Stimulated activated CD4-positive, alpha-beta T cell treated with anti-CD3 and anti-CD28 coated beads, Interleukin-1b, Interleukin-23, amount 100 ng/mL, for 24 hours (primary cell): ENCODE results near the gene GRIA2.
"Not testable (repeated sequence)": the region's sequence is repeated elsewhere in the genome, so short reads cannot be mapped to it uniquely, and the experiment has no call there.

ENCODE experiments used
- DNase-seq, 4 experiments: peaks; one replicate each; pipeline ENCODE4 v3.0.0-alpha.2; 2020; ENCODE audit warnings: low read depth in 4 of 4, low spot score in 1 of 4

GRIA2 gene

DNA sequence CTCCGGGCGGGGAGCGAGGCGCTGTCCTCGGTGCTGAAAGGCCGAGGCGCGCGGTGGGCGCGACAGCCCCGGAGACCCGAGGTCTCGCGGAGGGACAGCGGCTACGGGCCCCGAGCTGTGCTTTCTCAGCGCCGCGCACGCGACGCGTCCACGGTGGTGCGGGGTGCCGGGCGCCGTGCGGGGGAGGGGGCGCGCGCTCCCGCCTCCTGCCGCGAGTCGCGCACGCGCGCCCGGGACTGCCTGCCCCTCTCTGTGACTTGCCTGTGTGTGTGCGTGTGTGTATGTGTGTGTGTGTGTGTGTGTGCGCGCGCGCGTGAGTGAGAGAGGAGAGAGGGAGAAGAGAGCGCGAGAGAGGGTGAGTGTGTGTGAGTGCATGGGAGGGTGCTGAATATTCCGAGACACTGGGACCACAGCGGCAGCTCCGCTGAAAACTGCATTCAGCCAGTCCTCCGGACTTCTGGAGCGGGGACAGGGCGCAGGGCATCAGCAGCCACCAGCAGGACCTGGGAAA is at the start of gene GRIA2:
Gene GRIA2, plus strand, starts transcription at position 358 of the 511 bp plus-strand sequence. CDS start 315 bp downstream, outside the sequence.
- no peak for DNase-seq

GRCh38 chr4:157172011-157172410 is 48.5 kb upstream of the GRIA2 start:
- no peak for DNase-seq

GRCh38 chr4:157180268-157180667 is 40.3 kb upstream of the GRIA2 start:
- not testable (repeated sequence) for DNase-seq

DNA sequence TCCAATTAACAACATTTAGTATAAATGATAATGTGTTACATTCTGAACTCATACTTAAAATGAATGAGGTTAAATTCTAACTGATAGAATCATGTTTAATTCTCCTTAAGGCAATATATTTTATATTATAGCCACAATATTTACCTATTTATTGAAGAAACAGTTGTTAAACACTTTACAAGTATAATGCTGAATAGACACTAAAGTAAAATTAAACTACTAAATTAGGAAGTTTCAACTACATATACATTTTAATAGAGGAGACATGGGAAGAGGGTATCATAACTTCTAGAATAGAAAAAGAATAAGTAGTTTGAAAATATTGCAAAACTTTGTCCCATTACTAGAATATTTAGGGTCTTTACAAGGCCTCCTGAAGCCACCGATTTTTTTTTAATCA is 36.2 kb upstream of the GRIA2 start:
- DNase-seq = no peak

- DNase-seq = no peak
Measured at GRCh38 chr4:157185363-157185762, 35.2 kb upstream of the GRIA2 start.

GRCh38 chr4:157195374-157195773 is 25.2 kb upstream of the GRIA2 start:
- DNase-seq = no peak

DNA sequence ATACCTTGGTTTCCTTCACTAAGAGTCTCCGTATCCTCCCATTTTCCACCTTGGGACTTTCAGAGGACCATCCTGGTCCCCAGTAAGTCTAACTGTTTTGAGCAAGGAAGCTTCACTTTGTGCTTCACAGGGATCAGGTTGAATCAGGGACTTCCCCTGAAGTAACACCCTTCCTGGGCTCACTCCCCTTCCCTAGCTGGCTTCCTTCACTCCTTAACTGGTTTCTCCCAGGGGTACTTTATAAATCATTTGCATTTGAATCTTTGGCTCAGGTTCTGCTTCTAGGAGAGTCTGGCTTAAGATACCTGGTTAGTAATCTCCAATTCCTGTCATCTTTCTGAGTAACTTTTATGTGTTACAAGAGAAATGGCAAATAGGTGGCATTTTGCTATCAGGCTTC is 24.5 kb upstream of the GRIA2 start:
- DNase-seq = no peak

DNA sequence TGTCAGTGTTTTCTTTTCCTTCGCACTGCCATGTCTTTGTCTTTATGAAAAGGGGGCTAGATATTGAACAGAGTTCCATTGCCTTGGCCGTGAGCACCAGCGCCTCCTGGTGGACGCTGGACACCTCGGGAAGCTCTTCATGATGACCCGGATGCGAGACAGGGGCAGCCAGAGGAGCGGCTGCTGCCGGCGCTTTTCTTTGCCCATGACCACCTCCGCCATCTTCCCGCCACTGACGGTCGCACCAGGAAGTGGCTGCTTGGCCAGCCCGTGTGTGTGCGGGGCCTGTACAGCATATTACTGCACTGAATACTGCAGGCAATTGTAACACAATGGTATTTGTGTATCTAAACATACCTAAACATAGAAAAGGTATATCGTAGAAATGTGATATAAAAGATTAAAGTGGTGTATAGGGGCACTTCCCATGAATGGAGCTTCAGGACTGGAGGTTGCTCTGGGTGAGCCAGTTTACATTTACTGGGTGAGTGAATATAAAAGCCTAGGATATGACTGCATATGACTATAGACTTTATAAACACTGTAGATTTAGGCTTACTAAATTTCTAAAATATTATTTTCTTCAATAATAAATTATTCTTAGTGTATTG is 15.8 kb upstream of the GRIA2 start:
- no peak for DNase-seq

DNA sequence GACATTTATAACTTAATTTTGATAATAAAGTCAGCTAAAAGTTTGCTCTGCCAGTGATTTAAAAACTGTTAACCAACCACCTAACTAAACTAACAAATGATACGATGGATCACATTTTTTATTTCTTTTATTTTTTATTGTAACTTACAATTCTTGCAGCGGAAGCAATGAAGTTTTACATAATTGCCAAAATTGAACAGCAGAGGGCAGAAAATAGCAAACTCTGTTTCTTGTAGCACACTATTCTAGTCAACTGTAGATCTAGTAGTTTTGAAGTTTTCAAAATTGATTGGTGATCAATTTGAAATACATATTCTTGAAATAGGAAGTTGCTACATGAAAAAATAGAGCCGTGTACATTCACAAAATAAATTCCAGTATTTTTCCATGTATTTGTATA is 2.8 kb upstream of the GRIA2 start:
- DNase-seq = no peak

DNA sequence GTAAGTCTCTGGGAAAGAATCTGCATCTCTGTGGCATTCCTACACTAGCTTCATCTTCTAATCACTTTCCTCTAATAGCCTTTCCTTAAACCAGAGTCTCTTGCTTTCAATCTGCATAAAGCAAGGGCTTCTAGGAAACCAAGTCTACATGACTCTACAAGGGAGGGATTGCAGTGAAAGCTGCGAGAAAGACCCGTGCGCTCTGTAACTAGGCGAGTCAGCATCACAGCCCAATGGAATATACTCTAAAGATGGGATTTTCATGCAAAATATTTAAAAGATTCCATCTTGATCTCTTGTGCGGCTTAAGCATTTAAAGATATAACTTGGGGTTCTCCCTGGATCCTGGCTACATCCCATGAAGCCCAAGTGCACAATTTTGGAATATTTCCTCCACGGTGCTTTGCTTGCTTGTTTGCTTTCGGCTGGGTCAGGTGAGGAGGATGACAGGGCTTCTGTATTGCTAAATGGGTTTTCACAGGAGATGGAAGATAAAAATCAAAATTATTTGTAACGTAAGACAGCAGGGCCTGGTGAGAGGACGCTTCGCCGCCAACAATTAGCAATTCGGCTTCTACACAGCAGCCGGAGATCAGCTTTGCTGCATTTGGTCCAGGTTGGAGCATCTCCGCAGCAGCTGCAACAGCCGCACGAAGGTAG is 687 bp upstream of the GRIA2 start:
- no peak for DNase-seq

DNA sequence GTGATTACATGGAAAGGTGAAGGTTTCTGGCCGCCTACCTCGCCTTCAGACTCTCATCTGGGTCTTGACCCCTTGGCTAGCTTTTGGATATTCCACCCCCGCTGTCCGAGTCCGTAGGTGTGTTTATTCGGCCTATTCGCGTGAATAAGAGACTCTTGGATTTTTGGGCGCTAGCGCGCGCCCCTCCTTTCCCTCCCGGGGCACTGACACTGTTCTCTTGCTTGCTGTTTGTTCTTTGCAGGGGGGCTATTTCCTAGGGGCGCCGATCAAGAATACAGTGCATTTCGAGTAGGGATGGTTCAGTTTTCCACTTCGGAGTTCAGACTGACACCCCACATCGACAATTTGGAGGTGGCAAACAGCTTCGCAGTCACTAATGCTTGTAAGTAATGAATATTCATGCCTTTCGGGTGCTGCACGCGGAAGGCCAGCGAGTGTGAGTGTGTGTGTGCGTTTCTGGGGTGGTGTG is 932 bp downstream of the GRIA2 start:
- no peak for DNase-seq

- no peak for DNase-seq
Measured at GRCh38 chr4:157221895-157222770, 1.6 kb downstream of the GRIA2 start.

DNA sequence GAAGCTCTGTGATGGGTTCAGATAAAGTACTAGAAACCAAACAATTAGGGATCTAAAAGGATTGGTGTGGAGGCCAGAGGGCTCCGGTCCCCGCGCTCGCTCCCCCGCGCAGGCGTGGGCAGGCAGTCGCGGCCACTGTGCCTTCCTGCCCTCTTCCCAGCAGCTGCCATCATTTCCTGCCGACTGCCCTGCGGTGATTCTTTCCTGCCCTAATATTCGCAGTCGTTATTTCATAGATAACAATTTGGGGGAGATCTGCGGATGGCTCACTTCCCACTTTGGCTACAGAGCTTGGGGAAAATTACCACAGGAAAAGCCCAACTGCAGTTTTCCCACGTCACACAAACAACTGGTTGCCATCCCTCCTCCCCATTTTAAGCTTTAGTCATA is 2.2 kb downstream of the GRIA2 start:
- DNase-seq = no peak

- no peak for DNase-seq
Measured at GRCh38 chr4:157223456-157223855, 2.9 kb downstream of the GRIA2 start.

- DNase-seq = no peak
Measured at GRCh38 chr4:157225096-157225495, 4.6 kb downstream of the GRIA2 start.

- DNase-seq = no peak
Measured at GRCh38 chr4:157226035-157226434, 5.5 kb downstream of the GRIA2 start.

- DNase-seq = no peak
Measured at GRCh38 chr4:157226601-157227000, 6.1 kb downstream of the GRIA2 start.

- no peak for DNase-seq
Measured at GRCh38 chr4:157231525-157231924, 11.0 kb downstream of the GRIA2 start.

GRCh38 chr4:157242871-157243270 is 22.3 kb downstream of the GRIA2 start:
- DNase-seq = no peak

- DNase-seq = no peak
Measured at GRCh38 chr4:157244348-157244747, 23.8 kb downstream of the GRIA2 start.

- DNase-seq = no peak
Measured at GRCh38 chr4:157245351-157245750, 24.8 kb downstream of the GRIA2 start.

DNA sequence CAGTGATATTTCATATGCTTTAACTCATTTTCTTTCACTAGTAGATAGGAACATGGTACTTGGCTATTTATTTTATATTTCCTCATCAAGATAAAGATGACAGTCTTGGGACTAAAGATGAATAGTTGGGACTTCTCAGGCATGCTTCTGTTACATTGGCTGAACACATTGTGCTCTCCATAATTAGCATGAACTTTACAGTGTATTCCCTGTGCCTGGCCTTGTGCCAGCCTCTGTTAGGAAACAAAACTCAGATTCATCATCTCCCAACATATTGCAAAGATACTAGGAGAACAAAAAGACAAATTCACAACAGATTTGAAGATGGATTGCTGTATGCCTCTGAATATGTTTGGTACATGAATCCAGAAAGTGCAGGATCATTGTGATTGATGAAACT is 26.4 kb downstream of the GRIA2 start:
- DNase-seq = no peak
